NCI-H510A treated with DMSO at 0.1 percent for 48 hours (cell line): ENCODE measurements around the gene TYW1.
A peak's percentile ranks its signal among the peaks of the same experiment; 100 is the strongest.
"Not testable (repeated sequence)": the region's sequence is repeated elsewhere in the genome, so short reads cannot be mapped to it uniquely, and the experiment has no call there.

ENCODE experiments used
- DNase-seq: peaks from one replicate; lab custom pipeline; 2025; lab: John Stamatoyannopoulos, UW

TYW1 gene, protein sequence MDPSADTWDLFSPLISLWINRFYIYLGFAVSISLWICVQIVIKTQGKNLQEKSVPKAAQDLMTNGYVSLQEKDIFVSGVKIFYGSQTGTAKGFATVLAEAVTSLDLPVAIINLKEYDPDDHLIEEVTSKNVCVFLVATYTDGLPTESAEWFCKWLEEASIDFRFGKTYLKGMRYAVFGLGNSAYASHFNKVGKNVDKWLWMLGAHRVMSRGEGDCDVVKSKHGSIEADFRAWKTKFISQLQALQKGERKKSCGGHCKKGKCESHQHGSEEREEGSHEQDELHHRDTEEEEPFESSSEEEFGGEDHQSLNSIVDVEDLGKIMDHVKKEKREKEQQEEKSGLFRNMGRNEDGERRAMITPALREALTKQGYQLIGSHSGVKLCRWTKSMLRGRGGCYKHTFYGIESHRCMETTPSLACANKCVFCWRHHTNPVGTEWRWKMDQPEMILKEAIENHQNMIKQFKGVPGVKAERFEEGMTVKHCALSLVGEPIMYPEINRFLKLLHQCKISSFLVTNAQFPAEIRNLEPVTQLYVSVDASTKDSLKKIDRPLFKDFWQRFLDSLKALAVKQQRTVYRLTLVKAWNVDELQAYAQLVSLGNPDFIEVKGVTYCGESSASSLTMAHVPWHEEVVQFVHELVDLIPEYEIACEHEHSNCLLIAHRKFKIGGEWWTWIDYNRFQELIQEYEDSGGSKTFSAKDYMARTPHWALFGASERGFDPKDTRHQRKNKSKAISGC

DNA sequence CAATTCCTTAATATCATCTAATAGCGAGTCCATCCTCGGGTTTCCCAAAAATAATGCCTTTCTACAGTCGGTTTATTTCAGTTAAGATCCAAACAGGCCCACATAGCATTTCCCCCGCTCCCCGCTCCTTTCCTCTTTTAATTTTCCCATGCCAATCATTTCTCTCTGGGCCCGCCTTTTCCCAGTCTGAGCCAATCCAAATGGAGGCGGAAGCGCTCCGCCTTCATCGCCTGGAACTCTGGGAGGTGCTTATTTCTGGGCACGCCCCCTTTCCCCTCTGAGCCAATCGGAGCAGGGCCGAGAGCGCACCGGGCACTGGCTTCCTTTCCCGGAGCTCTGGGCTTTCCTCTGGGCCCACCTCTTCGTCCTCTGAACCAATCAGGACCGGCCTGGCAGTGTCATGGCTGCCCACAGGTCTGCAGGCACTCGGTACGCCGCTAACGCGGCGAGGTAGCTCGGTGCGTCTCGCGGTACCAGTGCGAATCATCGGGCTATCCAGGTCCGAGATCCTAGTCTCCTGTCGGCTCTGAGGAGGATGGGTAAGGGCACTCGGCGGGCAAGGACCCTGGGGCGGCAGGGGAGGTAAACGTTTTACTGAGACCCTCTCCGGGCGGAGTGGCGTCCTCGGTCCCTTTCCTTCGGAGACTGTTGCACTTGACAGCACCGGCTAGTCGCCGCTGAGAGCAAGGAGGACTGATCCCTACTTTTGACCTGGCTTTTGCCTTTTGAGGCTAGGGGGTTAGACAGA is at the start of gene TYW1:
TSS of gene TYW1 (plus strand) at position 390 of the 748 bp plus-strand sequence. CDS start at position 536, 146 bp downstream.
- DNase-seq: peak; percentile 82

- no peak for DNase-seq
Measured at GRCh38 chr7:66948480-66949109, 48.0 kb upstream of the TYW1 start.

- no peak for DNase-seq
Measured at GRCh38 chr7:66950311-66950710, 46.3 kb upstream of the TYW1 start.

GRCh38 chr7:66950763-66951162 is 45.9 kb upstream of the TYW1 start:
- no peak for DNase-seq

GRCh38 chr7:66952343-66953043 is 44.1 kb upstream of the TYW1 start:
- no peak for DNase-seq

DNA sequence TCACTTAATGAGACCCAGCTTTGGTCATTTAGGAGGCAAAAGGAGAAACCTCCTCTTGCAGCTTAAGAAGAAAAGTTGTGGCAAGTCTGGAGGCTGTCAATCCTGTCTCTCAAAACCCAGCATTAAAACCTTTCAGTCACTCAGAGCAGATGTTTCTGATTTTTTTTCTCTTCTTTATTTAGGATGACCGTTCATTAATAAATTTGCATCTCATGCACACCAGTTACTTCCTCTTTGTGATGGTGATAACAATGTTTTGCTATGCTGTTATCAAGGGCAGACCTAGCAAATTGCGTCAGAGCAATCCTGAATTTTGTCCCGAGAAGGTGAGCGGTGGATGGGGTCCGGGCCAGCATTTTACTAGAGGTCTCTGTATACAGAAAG is 43.6 kb upstream of the TYW1 start:
- no peak for DNase-seq

DNA sequence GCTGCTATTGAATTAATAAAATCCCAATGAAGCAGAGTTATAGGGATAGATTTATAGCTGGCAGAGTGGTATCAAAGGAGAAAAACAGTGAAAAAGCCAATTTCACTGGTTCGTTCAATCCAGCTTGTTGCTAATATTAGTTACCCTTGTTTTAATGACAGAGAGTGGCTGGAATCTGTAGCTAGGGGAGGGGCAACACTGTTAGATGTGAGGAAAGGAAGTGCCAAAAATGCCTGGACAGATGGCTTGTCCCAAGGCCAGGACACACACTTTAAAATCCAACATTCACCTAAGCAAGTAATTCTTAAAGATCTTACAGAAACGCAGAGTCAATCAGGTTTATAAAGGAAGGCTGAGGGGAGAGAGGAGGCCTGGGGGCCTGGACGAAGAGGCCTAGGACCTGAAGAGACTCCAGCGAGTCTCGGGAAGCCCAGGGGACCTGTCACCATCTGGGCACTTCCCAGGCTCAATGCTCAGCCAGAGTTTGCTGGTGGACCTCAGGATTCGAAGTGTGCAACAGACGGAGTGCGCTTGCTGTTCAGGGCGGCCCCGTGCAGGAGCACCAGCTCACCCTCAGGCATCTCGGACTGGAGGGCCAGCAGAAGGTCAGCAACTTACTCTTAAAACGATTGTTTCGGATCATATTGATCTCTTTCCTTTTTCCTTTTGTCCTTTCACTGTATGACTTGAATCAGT is 38.9 kb upstream of the TYW1 start:
- no peak for DNase-seq

- DNase-seq: no peak
Measured at GRCh38 chr7:66958538-66959350, 37.9 kb upstream of the TYW1 start.

- DNase-seq: no peak
Measured at GRCh38 chr7:66960192-66960591, 36.4 kb upstream of the TYW1 start.

- DNase-seq: no peak
Measured at GRCh38 chr7:66961096-66961495, 35.5 kb upstream of the TYW1 start.

- DNase-seq: no peak
Measured at GRCh38 chr7:66964411-66964810, 32.2 kb upstream of the TYW1 start.

DNA sequence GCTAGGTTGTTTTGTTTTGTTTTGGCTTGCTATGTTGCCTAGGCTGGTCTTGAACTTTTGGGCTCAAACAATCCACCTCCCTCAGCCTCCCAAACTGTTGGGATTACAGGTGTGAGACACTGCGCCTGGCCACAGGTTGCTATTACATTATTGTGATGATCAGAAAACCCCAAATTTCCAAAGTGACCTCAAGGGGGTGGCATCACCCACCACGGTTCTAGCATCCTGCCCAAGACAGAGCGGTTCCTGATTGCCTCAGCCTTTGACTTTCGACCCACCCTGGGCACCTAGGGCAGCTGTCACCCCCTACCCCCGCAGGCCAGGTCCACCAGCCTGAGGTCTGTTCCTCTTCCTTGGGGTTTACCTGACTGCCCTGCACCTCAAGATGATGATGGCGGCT is 29.6 kb upstream of the TYW1 start:
- DNase-seq: no peak

- DNase-seq: not testable (repeated sequence)
Measured at GRCh38 chr7:66969001-66969400, 27.6 kb upstream of the TYW1 start.

DNA sequence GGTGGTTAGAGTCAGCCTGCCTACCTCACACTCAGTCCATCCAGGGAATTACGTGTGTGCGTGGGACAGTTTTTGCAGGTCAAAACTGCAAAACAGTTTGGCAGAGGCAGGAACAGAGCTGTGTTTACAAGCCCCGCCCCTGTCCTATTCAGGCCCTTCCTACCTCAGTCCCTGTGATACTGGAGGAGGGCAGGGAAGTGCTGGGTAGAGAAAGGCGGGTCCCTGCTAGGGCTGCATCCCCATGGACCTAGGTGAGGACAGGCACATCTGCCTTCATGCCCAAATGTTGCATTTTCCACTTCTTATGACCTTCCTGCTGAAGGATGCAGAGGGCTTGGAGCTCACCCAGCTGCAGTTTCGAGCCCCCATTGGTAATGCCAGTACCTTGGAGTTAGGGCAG is 26.3 kb upstream of the TYW1 start:
- no peak for DNase-seq

DNA sequence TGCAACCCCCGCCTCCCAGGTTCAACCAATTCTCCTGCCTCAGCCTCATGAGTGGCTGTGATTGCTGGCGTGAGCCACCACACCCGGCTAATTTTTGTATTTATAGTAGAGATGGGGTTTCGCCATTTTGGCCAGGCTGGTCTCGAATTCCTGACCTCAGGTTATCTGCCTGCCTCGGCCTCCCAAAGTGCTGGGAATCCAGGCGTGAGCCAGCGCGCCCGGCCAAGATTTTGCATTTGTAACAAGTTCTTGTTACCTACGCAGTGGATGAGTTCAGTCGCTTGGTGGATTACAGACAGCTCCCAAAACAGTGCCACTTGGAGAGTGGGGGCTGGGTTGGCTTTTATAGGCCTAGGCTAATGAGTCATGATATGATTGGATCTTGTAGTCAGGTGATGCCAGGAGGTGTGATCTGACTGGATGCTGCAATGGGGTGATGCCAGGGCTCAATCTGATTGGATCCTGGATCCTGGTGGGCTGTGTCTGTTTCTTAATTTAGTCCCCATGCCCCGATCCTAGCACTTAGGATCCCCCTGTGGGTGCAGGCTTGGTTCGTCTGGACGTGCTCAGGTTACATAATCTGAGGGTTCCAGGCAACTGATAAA is 21.5 kb upstream of the TYW1 start:
- DNase-seq: no peak

DNA sequence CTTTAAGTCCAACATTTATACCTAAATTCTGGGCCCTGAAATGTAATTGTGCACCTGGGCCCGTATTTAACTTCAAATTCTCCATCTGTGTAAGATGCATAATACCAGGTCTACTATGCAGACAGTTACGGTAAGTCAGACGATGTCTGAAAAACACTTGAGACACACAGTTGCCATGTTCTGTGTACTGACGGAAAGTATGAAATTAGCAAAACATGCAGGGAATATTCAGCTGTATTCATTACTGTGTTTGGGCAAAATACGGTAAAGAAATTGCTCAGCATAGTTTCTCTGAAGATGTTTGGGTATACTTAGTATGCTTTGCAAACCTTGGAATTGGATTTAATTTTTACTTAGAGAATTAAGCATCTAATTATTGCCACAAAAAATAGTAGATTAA is 18.3 kb upstream of the TYW1 start:
- not testable (repeated sequence) for DNase-seq

- DNase-seq: not testable (repeated sequence)
Measured at GRCh38 chr7:66979013-66979412, 17.6 kb upstream of the TYW1 start.

GRCh38 chr7:66980336-66980735 is 16.3 kb upstream of the TYW1 start:
- not testable (repeated sequence) for DNase-seq

DNA sequence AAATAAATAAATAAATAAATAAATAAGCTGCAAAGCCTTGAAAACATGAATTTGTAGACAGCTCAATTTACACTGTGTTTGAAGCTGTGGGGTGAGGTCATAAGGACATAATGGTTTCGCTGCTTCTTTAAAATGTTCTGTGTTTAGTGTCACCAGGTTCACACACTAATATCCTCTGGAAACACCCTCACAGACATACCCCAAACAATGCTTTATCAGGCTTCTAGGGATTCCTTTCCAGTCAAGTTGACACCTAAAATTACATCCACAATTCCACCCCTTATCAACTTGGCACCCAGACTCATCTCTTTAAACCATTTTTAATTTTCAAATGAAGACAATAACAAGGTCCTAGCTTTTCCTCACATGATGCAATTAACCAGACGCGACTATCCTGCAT is 7.1 kb upstream of the TYW1 start:
- DNase-seq: not testable (repeated sequence)

- DNase-seq: not testable (repeated sequence)
Measured at GRCh38 chr7:66994051-66994450, 2.6 kb upstream of the TYW1 start.
